ENCODE data around the gene NUMB.
"Not testable (repeated sequence)": the region's sequence is repeated elsewhere in the genome, so short reads cannot be mapped to it uniquely, and the experiment has no call there.

Gene NUMB

DNA sequence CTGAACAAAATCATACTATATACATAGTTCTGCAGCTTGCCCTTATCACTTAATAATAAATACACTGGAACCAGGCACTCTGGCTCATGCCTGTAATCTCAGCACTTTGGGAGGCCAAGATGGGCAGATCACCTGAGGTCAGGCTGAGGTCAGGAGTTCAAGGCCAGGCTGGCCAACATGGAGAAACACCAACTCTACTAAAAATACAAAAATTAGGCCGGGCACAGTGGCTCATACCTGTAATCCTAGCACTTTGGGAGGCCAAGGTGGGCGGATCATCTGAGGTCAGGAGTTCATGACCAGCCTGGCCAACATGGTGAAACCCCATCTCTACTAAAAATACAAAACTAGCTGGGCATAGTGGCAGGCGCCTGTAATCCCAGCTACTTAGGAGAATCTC is 109.3 kb downstream of the NUMB start:
- DNase-seq = not testable (repeated sequence)

DNA sequence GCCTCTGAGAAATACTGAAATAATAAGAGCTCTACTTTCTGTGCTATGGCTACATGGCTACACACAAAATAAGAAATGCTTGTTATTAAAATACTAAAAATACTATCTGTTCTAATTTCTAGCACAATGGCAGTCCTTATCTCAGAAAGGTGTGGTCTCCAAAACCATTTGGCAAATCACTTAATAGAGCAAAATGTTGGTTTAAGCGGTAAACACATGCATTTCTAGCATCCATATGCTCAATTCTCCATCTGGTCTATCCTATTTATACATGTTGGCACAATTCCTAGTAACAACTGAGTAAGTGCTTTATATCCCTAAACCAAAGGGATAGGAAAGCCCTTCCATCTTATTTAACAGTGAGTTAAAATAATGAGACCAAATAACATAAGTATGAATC is 114.0 kb downstream of the NUMB start:
- DNase-seq = no peak

DNA sequence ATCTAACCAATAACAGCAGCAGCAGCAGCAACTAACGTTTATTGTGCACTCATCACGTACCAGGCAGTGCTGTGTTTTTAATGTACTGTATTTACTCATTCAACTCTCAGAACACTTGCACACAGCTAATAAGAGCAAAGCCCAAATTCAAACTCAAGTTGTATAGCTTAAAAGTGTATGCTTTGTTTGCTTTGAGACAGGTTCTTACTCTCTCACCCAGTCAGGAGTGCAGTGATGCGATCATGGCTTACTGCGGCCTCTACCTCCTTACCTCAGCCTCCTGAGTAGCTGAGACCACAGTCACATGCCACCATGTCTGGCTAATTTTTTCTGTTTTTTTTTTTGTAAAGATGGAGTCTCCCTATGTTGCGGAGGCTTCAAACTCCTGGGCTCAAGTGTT is 115.7 kb downstream of the NUMB start:
- no peak for DNase-seq

DNA sequence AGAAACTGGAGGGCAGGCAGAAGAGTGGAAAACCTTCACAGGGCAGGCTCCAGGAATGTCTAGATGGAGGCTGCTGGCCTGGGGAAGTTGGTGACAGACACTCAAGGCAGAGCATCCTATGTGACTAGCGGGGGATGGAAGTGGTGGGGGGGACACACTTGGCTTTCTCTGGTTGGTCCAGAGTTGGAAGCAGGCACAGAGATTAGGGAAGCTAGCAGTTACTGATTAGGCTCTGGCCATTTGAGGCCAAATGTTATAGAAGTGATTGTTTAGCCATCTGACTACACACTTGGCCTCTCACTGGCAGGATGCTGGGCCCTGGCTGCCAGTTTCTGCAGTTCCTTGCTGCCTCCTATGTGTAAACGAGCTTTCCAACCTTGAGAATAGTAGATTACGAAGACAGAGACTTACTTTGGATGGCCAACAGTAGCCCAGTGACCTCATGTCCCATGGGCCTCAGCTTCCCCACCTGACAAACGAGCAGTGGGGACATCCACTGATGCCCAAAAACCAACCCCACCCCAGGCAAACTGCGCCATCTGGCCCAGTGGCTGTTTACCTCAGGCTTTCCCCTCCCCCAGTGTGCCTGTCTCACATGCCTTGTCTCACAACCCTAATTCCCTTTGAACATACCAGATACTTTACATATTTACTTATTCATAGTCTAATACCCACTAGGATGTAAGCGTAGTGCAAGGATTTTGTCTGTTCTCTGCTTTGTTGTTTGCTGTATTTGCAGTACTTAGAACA is 118.3 kb downstream of the NUMB start:
- no peak for DNase-seq

DNA sequence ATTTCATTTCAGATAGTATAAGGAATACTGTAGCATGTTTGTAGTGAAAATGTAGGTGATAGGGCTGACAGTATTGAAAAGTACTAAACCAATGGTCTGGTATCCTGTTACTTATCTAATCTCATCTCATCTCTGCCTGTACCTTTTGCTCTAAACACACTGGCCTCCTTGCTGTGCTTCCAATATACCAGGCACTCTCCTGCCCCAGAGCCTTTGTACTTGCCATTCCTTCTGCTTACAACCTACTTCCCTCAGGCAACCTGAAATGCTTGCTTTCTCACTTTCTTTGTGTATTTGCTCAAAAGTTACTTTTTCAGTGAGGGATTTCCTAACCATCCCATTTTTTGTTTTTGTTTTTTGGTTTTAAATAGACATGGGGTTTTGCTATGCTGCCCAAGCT is 119.1 kb downstream of the NUMB start:
- no peak for DNase-seq

DNA sequence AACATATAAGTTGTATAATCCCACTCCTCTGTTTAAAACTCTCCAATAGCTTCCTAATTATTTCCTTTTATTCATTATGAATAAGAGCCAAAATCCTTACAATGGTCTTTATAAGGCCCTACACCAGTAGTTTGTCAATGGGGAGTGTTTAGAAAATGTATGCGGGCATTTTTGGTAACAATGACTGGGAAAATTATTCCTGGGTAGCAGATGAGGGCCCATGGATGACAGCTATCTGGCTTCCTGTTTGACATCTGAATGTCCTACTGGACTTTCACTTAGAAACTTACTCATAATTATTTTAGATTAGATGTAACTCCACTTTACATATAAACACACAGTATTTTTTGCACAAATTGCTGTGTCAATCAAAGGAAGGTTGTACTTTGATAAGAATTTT is 119.8 kb downstream of the NUMB start:
- no peak for DNase-seq

DNA sequence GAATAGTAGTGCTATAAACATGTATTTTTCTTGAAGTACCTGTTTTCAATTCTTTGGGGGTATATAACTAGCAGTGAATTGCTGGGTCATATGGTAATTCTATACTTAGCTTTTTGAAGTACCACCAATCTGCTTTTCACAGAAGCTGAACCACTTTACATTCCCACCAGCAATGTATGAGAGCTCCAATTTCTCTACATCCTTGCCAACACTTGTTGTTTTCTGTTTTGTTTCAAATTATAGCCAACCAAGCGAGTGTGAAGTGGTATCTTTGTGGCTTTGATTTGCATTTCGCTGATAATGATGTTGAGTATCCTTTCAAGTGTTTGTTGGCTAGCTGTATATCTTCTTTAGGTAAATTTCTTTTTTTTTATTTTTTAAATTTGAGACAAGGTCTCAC is 125.3 kb downstream of the NUMB start:
- no peak for DNase-seq

DNA sequence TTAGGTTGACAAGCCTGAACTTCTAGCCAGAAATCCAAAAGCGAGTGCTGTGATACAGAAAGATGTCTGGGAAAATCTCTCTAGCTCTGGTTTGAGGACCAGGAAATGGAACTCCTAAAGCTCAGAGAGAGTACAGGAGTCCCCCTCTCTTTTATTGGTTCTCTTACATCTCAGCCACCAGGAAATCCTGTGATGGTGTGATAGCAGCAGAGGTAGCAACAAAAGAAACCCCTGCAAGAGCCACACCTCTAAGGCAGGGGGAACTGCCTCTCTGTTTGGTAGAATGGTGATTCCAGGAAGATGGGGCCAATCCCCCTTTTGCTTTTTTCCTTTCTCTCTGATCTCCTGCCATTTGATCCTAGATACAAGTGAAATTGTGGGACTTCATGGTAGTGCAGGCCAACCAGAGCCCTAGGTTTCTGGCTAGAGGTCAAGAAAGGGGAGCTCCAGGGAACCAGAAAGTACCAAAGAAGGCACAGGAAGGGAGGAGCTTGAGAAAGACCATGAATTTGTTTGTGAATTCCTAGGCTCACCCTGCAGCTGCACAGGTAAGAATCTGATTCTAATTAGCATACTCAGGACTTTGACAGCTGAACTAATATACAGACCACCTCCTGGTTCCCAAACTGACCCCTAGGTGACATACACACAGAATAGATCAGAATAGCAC is 132.6 kb downstream of the NUMB start:
- no peak for DNase-seq

DNA sequence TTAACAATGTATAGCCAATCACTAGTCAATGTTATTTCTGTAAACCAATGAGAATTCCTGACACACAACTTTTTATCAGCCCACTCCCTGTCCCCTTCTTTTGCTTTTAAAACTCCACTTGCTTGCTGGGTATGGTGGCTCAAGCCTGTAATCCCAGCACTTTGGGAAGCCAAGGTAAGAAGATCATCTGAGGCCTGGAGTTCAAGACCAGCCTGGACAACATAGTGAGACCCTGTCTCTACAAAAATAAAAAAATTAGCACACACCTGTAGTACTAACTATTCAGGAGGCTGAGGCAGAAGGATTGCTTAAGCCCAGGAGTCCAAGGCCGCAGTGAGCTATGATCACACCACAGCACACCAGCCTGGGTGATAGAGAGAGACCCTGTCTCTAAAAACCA is 133.3 kb downstream of the NUMB start:
- no peak for DNase-seq

DNA sequence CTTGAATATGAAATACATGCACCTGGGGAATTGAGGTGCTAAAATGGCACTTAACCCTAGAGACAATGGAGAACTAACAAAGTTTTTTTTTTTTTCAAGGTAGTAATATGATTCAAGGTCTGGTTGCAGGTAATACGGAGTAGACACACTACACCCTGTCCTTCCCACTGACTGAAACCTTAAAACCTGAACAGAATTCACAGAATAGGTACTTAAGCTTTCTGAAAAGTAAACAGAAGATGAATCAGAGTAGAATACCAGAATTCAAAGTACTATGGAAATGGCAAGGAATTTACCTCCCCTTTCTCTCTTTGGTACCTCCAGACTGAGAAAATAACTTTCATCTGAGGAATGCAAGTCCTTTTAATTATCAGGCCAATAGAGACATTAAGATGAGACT is 133.8 kb downstream of the NUMB start:
- no peak for DNase-seq

DNA sequence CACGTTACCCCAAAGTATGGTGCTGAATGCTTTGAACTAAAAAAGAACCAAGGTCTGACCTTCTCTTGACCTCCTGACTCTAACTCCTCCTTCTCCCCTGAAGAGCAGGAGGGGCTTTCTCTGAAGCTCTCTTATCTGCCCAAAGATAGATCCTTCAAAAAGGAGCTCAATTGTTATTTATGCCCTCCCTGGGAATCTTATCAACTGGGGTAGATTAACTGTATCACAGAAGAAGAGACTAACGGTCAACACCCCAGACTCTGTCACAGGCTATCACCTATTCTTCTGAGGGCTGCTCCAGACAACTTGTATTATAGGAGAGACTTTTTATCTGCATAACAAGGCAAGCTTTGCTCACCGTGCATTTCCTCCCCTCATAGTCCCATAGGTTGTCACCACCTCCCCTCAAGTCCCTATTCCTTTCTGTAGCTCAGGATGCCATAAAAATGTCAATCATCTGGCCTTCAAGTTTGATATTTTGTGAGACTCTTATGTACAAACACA is 134.4 kb downstream of the NUMB start:
- DNase-seq = no peak

DNA sequence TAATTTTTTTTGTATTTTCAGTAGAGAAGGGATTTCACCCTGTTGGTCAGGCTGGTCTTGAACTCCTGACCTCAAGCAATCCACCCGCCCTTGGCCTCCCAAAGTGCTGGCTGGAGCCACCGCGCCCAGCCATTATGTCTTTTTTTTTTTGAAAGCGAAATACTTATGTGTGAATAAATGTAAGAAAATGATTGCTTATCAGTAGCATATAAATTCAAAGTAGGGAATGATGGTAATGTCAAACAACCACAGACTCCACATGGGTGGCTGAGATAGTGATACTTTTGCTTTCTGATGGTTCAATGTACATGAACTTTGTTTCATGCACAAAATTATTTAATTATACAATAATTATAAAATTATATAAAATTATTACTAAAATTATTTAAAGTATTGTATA is 145.2 kb downstream of the NUMB start:
- DNase-seq = no peak

DNA sequence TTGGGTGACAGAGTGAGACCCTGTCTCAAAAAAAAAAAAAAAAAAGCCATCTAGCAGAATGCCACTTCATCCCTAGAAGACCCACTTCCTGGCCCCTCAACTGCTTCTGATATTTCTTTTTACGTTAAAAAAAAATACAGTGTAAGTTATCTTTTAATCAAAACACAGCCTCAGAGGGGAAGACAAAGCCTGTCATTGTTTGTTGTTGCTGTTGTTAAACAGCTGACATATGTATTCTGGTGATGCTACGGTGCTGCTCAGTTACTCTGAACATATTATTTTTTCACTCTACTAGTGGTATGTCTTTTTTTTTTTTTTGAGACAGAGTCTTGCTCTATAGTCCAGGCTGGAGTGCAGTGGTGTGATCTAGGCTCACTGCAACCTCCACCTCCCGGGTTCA is 145.7 kb downstream of the NUMB start:
- no peak for DNase-seq

DNA sequence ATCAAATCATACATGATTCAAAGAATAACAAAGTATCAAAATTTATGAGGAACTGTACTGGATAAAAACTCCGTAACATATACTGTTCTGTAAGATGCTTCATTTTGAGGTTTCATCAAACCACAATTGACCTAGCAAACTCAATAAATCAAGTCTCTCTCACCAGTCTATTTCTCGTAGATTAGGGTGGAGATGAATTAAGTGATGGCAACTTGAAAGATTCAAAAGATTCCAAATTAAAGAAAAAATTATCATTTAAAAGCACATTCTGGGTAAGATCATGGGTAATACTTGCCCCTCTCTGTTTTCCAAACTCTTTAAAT is 146.7 kb downstream of the NUMB start:
- DNase-seq = no peak

DNA sequence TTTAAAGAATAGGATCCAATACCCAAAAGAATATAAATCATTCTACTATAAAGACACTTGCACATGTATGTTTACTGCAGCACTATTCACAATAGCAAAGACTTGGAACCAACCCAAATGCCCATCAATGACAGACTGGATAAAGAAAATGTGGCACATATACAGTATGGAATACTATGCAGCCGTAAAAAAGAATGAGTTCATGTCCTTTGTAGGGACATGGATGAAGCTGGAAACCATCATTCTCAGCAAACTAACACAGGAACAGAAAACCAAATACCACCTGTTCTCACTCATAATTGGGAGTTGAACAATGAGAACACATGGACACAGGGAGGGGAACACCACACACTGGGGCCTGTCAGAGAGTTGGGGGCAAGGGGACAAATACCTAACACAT is 149.1 kb downstream of the NUMB start:
- DNase-seq = not testable (repeated sequence)

DNA sequence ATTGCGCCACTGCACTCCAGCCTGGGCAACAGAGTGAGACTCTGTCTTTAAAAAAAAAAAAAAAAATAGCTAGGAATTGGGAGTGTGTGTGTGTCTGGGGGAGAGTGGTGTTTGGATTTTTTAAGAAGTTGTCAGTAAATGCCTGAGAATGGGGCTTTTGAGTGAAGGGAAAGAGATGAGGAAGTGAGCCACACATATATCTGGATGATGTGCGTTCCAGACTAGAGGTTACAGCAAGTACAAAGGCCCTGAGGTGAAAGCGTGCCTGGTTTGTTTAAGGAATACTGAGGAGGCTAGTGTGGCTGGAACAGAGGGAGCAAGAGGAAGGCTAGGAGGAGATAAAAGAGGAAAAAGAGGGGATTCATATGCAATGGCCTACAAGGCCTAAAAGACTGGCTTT is 151.1 kb downstream of the NUMB start:
- no peak for DNase-seq

DNA sequence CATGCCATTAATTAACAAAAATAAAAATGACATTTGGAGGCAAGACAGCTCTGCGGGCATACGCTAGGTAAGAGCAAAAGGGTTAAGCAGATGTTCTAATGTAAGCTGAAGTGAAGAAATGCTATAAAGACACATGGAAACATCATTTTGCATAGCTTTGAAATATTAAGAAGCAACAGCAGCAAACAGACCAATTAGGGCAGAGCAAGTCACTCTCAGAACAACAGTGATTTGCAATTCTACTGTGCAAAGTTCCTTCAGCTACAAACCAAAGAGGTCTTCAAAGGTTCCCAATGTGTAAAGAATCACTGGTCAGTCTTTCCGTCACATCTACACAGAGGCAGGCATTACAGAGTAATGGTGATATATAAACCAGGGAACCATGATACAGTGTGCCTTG is 152.8 kb downstream of the NUMB start:
- no peak for DNase-seq

DNA sequence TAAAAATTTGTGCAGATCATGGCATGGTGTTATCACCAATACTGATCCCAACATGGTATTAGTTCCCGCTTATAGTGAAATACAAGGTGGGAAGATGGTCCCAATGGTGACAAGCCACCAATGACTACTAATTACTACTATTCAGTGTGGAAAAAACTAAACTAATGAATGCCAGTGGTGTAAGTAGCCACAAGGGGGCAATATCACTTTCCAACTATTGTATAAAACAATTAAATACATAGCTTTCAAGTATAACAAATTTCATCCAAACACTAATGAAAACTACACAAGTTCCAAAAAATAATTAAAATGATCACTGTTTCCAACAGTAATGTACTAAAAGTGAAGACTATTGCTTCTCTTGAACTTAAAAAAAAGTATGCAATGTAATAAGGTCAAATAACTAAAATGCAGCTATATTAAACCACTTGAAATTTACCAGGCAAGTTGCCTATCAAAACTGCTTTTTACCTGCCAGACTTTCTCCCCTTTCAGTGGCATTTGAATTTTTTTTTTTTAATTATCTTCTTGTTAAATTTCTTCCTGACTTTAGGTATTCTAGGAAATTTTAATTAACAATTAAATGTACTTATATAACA is 163.0 kb downstream of the NUMB start:
- peak; percentile 41 for DNase-seq

DNA sequence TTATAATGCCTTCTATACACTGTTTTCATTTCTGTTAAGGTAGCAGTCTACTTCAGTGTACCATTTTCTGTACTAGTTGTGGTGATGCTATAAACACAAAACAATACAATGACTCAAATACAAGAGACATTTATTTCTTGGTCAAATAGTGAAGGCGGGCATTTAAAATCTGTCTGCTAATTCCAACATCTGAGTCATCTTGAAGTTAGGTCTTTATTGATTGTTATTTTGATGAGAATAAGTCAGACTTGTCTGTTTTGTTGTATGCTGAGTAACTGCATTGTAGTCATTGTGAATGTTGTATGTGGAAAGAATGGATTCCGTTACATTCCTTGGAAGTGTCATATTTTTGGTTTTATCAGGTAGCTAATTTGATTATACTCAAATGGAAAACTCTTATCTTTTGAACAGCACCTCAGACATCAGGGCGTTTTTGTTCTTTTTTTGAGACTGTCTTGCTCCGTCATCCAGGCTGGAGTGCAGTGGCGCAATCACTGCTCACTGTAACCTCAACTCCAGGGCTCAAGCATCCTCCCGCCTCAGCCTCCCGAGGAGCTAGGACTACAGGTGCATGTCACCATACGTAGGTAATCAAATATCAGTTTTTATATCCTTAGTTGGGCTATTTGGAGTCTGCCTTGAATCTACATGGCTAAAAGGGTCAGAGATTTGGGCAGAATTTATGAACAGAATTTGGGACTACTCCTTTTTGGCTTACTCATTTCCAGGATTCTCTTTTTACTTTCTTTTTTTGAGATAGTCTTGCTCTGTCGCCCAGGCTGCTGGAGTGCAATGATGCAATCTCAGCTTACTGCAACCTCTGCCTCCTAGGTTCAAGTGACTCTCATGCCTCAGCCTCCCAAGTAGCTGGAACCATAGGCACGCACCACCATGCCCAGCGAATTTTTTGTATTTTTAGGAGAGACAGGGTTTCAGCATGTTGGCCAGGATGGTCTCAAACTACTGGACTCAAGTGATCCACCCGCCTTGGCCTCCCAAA is 164.3 kb downstream of the NUMB start:
- DNase-seq = no peak

DNA sequence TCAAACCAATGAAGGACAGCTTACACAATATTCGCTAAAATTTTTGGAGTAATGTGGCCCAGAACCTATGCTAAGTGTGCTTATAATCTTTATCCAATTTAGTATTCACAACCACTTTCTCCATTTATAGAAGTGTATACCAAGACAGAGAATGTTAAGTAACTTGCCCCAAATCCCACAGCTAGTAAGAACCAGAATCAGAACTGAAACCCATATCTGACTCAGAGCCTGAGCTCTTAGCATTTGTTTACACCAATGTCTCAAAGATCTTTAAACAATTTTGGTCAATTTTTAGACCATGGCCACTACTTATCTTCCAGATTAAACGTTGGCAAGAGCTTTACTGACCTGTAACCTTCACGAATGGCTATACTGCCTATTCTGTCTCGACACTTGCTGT is 168.1 kb downstream of the NUMB start:
- no peak for DNase-seq

DNA sequence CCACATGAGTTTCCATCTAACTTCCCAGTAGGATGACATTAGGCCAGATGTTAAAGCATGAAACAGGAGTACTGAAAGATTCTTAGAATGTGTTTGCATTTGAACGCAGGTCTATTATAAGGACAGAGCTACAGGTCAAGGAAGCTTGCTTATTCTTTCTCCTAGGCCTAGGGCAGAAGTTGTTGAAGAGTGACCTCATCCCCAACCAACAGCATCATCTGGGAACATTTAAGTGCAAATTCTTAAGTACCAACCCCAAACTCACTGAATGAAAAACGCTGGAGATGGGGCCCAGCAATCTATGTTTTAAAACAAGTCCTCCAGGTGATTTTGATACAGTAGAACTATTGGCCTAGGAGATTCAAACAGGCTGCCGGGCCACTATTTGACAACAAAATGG is 168.6 kb downstream of the NUMB start:
- DNase-seq = peak; percentile 17

DNA sequence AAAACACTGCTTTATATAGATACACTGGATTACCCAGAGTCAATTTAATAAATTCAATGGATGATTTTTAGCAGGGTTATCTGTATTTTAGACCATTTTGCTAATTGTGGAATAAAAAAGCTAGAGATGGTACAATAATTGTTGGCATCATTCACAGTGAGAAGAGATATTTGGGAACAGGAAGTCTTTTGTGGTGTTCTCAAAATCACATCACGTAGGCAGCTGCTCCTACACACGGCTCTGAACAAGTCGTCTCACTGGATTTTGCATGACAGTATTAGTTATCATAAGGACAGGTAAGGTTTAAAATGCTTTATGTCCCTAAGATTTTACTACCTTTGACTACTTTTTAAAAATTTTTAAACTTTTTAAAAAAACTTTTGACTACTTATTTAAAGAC is 169.0 kb downstream of the NUMB start:
- no peak for DNase-seq

DNA sequence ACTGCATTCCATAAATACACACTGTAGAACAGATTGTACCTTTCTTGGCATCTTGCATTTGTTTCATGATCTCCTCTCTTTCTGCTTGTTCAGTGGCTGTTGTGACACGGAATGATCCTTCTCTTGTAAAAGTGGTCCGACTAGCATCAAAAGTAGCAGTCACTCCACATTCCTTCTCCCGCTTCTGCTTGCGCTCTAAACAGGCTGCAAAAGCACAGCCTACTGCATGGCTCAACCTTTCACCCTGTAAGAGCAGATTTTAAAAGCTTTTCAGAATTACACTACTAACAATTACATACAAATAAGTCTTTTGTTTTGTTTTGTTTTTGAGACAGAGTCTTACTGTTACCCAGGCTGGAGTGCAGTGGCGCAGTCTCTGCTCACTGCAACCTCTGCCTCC is 171.3 kb downstream of the NUMB start:
- no peak for DNase-seq

All from EL (cell line).